NCI-H345 treated with DMSO at 0.1 percent for 48 hours (cell line): Measurements from ENCODE around the gene PNPLA1.

Experiments used
- DNase-seq: peaks from one replicate; lab custom pipeline; 2025; ENCODE audit not compliant: unreplicated experiment; lab: John Stamatoyannopoulos, UW

PNPLA1 gene

DNA sequence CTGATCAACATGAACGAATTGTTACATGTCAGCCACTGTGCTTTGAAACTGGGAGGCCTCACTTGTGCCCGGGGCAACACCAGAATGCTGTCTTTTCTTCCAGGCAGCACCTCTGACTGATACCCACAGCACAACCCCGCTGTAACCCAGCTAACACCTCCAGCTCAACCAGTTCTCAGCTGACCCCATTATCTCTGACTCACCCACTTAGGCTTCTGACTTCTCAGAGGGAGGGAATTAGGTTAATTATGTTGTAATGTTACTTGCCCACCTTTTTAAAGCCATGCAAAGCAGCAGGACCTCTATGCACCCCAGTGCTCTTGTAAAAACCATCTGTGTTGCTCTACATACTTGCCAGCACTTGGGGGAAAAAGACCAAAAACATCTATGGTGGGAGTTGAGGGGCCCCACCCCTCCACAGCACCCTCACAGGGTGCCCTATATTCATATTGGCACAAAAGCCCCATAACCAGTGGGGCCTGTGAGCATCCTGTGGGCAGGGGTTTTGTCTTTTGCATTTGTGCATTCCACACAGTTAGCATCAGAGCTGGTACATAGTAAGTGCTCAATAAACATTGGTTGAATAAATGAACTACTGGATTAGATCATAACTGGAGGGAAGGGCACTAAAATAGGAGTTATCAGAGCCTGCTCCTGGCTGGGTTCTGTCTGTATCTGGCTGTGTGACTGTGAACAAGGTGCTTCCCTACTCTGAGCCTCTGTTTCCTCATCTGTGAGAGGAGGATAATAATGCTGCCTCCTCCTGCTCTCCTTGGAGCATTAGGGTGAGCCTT, 44.6 kb downstream of the PNPLA1 start:
- DNase-seq = no peak

DNA sequence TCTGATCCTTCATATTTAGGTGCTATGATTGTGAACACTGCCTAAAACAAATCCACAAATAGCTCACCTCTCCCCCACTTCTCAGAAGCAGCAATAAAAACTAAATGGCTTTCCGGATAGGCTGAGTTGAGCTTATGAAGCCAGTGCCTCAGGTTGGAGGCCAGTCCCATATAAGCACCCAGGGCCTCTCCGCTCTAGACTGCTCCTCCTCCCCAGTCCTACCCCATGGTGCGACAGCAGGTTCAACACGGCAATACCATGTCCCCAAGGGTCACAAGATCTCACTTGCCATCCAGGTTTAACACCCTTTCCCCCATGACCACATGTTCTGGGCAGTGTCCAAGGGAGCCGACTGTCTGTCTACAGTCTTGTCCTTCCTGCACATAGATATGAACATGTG, 46.1 kb downstream of the PNPLA1 start:
- no peak for DNase-seq

DNA sequence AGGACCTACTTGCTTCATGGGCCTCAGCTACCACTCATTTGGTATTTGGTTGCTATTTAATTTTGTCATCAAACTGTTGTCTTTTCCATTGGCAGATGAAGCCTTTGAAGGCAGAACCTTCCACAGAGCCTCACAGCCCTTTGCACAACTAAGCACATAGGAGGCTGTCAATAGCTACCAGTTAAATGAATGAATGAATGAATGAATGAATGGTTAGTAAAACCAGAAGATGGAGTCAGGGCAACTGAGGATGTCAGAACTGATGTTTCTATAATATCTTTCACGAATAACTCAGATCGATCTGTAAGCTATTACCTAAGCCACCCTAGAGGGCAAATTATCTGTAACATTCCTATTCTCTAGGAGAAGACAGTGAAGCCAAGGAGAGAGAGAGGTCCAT, 47.8 kb downstream of the PNPLA1 start:
- no peak for DNase-seq

DNA sequence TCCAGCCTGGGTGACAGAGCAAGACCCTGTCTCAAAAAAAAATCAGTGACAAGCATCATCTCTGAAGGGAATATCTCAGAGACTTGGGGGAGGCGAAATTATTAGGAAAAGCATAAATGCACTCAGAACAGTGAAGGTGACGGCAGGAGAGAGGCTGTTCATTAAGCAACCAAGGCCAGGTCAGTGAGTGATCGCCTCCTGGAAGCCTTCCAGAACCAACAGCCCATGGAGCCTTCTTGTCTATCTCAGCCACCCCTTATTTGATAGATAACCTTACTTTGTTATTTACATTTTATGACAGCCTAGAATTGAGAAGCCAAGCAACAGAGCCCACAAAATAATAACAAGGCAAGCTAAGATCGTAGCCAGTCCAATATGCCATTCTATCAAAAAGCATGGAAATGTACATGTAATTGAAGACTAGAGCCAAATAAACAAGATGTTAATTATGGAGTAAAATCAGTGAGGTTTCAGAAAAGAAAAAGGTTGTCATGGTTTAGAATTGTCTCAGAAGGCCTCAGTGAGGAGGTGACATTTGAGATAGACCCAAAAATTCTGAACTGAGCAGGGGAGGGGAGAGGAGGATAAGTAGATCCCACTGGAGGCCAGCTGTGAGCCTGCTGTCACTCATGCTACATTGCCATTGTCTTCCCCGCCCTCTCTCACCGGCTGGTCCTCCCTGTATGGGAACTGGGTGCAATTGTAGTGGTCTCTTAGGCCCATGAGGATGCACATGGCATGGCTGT, 49.0 kb downstream of the PNPLA1 start:
- no peak for DNase-seq

DNA sequence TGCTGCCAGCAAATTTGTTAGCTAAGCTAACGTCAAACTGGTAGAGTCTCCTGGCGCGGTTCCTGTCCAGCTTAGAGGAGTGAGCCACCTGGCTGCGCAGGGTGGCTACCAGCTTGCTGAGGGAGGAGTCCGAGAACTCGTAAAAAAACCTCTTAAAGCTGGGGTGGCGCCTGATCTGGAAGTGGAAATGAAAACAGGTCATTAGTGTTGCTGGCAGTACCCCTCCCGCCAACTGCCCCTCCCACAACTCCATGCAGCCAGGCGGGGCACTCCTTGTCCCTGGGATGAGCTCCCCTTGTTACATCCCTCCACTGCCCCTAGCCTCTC, 49.5 kb downstream of the PNPLA1 start:
- DNase-seq = peak; percentile 16

DNA sequence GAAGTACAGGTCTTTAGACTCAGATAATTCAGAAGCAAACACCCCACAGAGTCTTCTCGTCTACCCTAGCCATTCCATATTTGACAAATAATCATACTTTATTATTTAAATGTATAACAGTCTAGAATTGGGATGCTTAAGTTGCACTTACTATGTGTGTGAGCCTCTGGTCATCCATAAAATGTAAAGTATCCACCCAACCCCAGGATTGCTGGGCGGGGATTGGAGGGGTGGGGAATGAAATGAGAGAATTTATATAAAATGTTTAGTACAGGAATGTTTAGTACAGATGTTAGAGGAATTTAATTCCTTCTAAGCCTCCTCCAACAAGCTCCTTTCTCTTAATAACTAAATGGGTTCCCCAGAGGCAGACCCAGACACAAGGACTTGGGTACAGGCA, 50.0 kb downstream of the PNPLA1 start:
- DNase-seq = no peak

DNA sequence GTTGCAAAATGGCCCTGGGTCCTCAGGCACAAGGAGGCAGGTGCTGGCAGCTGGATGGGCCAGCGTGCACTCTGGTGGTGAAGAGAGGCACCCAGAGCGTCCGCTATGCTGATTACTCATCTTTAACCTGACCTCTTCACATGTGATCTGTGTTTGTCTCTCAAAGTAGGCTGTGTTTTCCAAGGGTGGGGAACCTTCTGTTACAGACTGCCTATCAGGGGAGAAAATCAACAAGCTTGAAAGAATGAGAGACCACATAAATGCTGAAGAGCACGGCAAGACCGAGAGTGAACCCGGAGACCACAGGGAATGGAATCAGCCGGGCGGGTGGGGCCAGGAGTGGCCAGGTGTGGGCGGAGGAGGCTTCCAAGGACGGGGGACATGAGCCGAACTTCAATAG, 50.6 kb downstream of the PNPLA1 start:
- no peak for DNase-seq

DNA sequence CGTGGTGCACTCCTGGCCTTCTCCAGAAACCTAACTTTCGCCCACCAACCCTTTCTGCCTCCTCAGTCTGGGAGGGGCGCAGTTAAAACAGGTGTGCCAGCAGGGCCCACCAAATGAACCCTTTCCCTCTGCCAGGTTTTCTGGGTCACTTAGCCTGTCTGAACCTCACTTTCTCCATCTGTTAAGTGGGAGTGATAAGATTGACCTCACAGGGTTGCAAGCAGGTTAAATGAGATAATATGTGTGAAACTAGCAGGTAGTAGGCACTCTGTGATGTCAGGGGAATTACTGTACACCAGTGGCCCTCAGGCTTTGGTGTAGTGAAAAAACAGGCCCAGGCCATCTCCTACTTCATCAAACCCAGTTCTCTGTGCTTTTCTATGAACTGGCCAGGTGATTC, 52.7 kb downstream of the PNPLA1 start:
- DNase-seq = no peak

DNA sequence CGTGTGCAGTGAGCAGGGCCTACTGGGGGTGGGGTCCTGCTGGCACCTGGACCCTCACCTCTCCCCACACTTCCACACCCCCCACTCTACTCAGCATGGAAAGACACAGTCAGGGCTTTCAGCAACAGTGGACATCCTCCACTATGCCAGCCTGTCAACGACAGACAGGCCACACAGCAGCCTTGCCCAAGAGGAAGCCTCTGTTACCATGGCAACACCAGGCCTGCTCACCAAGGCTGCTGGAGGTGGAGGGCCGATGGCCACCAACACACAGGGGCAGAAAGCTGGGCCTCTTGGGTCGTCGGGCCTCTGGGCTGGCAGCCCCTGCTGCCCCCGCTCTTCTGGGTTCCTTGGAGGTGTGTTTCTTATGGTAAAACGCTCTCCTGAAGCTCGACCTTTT, 53.2 kb downstream of the PNPLA1 start:
- no peak for DNase-seq

DNA sequence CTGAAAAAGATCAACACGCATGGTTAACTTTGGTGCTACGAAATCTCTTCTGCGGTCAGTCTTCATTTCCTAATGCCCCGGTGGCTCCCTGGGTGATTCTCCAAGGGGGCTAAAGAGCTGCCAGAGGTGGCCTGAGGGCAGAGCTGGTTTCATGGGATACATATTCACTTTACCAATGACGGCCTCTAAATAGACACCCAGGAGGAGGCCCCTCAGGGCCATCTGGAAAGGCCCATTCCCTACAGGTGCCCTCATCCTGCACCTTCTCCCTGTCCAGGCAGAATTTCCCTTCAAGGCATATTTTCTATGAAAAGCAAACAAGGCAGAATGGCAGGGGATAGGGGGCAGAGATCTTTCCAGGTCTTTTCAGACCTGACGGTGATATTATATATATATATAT, 54.3 kb downstream of the PNPLA1 start:
- no peak for DNase-seq

DNA sequence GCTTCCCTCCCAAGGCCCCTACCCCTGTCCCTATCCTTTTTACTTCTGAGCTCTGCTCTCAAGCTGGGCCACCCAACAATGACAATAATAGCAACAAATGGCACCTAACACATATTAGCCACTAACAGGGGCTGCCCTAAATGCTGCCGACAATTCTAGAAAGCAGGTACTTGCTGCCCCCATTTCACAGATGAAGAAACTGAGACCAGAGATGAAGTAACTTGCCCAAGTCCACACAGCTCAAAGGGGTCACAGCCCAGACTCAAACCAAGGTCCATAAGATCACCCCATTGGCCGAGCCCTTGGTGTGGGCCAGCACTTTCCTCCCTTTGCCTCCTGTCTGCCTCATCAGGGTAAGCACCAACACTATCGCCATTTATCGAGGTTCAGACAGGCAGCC, 54.9 kb downstream of the PNPLA1 start:
- DNase-seq = no peak

DNA sequence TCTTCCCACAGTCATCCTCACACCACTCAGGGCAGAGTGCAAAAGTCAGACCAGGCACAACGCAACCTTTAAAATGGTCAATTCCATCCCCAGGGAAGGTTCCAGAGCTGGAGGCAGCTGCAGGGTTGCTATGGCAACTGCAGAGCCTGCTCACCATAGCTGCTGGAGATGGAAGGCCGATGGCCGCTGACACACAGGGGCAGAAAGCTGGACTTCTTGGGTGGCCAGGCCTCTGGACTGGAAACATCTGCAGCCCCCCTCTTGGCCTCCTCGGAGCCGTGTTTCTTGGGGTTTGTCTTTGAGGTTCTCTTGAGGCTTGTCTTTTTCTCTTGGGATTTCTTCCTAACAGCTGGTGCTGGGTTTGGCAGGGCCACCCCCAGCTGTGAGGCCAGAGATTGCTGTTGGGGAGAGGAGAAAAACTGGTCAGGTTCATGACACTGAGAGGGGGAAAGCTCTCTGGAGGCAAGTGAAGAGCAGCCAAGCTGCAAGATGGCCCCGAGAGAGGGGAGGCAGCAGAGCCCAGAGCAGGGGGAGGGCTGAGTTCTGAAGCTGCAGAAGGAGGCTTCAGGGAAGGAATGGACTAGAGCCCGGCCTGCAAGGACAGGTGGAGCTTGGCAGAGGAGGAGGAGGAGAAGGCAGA, 56.6 kb downstream of the PNPLA1 start:
- DNase-seq = no peak

DNA sequence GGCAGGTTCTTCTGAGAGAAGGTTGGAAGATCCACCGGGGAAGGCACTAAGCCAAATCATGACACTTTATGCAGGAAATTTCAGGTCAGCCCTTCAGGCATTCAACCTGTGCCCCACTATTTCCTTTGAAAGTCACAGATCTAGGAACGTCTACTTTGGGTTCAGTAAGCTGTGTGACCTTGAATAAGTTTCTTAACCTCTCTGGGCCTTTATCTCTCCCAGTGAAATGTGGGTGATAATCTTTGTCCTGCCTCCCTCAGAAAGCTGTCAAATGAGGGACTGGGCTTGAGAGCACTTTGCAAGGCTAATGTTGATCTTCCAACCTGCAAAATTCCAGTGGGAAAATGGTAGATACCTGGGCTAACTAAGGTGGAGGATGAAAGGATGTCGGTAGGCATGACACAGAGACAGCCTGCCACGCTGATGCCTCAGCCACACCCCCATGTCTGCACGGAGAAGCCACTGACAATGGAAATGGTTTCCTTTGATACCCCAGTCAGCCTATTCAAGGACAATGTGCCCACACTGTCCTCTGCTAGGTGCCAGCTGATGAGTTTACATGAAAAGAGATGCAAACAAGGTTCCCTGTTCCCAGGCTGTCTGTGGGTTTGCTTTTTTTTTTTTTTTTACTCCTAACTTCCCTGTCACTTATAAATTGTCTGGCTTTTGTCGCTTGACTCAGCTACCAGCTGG, 57.5 kb downstream of the PNPLA1 start:
- peak; percentile 57 for DNase-seq

DNA sequence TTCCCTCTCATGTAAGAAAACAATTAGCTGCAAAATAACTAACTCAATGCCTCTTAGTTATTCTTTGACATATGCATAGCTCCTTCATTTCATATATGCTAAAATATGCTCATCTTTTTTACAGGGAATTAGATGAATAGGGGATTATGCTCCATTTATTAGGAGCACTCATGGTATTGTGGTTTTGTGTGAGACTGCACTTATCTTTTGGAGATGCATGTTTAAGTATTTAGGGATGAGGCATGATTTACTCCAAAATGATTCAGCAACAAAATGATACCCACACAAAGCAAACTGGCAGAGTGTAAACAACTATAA, 58.0 kb downstream of the PNPLA1 start:
- no peak for DNase-seq

DNA sequence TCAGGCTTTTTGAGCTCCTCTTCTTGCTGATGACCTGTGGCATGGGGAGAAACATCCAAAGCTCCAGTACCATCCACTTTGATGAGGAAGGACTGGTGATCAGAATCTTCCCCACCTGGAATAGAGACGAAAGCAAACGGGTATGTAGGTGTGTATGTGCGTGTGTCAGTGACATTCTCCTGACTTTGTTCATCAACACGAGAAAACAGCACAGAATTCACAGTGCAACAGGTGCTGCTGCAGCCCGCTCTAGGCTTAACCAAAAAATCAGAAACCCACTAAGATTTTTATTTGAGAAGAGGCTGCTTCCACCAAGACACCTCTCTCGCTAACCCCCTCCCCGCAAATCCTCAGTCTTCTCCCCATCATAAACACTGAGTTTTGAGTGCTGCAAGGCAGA, 58.7 kb downstream of the PNPLA1 start:
- DNase-seq = no peak

DNA sequence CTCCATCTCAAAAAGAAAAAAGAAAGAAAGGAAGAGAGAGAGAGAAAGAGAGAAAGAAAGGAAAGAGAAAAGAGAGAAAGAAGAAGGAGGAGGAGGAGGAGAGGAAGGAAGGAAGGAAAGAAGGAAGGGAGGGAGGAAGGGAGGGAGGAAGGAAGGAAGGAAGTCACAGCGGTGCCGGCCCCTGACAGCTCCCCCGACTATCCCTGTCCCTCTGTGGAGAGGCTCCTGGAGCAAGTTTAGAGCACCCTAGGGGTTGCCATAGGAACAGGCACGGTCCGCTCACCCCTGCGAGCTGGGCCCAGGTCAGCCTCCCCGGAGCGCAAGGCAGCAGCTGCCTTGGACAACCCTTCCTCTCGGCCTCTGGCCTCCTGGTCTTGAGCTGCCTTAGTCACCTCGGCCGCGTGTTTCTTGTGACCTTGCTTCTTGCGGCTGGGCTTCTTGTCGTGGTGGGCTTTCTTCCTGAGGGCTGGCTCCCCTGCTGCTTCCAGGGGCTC, 60.0 kb downstream of the PNPLA1 start:
- no peak for DNase-seq

DNA sequence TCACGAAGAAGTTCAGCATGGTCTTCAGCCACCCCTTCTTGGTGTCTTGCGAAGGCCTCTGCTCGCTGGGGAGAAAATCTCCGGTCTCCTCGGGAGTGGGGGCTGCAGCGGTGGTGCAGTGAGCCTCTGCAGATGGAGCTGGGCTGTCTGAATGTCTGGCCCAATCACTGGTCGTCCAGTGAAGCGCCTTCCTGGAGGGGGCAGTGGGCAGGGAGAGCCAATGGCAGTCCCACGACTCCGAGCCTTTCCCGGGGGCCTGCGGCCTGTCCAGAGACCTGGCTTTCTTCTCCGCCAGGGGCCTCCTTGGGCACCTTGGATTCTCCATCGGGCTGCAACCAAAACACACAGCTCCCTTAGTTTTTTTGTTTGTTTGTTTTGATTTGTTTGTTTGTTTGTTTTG, 60.5 kb downstream of the PNPLA1 start:
- no peak for DNase-seq

DNA sequence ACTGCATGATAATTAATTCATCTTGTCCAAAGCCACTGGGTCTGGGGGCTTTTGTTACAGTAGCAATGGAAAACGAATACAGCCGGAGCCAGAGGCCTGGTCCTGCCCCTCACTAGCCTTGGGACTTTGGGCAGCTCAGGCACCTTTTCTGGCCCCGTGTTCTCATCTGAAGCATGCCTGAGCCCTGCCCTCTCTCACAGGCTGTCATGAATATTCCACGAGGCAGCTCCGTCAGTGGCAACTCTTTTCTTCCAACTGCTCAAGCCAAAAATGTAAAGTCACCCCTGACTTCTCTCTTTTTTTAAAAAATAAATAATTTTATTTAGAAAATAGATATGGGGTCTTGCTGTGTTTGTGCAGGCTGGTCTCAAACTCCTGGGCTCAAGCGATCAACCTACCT, 61.5 kb downstream of the PNPLA1 start:
- no peak for DNase-seq

DNA sequence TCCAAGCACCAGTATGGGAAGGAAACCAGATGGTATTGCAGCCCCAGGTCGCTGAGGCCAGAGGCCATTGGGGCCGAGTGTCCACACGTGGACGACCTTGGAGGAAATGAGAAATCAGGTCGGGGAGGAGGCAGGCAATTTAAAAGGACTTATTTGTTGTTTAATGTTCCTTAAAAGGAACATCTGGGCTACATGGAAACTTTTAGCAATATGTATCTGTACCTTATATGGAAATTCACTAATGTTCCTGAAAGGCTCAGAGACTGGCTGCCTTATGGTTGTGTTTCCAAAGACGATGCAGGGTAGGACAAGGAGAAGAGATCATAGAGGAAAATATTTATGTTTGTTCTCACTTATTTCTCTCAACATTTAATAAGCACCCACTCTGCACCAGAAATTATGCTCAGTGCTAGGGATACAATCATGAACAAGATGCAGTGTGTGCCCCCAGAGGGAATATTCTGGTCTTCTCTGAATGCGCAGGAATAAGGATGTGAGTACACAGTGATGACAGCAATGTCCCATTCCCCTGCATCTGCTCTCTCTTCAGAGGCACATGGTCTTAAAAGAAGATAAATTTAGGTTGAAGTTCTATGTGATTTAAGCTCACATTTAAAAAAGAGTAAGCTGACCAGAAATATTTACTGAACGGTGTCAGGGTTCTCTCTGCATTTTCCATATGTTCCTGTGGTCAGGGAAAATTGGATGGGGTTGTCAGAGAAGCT, 63.5 kb downstream of the PNPLA1 start:
- DNase-seq = no peak

DNA sequence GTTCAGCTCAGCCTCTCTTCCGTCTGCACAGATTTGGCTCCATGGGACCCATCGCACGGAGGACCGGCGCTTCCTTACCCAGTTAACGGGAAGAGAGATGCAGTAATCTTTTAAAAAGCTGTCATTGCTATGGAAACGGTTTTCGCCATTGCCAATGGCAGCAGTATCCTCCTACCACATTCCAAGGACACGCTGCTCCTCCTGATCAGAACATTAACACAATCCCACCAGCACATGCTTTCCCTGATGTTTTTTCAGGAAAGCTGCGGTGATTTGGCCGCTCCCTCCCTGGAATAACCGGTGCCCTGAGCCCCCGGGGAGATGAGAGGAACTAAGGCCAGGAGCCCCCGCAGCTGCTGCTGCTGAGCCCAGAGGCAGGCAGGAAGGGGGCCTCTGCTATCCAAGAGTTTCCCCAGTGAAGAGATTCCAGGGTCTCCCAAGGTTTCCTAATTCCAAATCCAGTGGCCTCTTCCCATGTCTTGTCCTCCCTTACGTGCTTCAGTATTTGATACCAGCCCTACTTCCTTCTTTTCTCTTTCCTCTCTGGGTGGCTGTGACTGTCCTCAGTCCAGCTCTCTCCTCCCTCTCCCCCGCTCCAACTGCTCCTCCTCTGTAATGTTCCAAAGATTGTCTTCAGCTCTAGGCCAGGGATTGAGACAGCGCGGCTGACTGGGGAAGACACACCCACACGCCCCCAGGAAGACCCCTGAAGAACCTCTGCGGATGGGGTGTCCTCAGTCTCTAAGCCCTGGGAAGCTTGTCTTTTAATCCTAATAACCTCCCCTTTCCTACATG, 64.3 kb downstream of the PNPLA1 start:
- no peak for DNase-seq
